ENCODE data around the gene HECTD4. TPM values are rescaled to one million over a fixed set of nuclear protein-coding genes. Genes with fewer than 3 reads are reported as not detected.

Gene HECTD4
- total and polyA plus RNA-seq, 9 of the 15 experiments (the other 6 are each of a cell fraction or from before 2014, with no cell fraction given), result 3.5 to 33.3 (median 13.5) TPM

DNA sequence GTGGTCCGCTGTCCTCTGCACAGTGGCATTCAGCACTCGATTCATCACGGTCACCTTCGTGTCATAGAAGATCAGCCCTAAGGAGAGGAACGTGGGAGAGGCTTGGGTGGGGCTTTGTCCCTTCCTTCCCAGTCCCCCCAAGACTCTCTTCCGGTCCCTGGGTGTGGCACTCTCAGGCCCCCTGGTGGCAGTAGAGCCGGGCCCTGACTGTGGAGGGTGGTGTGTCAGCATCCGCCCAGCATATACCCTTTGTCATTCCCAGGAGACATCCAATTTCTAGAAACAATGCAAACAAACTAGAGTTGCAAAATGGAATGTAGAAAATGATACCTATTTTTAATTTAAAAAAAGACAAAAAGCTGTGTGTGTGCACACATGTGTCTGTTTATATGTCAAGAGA, 211.9 kb downstream of the HECTD4 start:
- H3K4me1 ChIP-seq (replicated peaks in 1 of 2; ENCODE audit: control insufficient read depth in 2 of 2, insufficient read depth in 2 of 2, low read length in 2 of 2), result peaks cover 0 to 25% of the 10 kb centered on the region in 2 experiments; a peak in 2 of 5 replicates
- no peak overlapping the region for H3K9ac ChIP-seq (ENCODE audit: insufficient read depth in 1 of 2, low read depth in 2 of 2, low read length in 2 of 2)
- in situ Hi-C loops (cut with MboI) (no loop called here), intact Hi-C loops (cut with micrococcal nuclease) (loop anchor here (2.0 kb wide), 1 partner anchor 62 kb away; the partner anchor contains the start of gene NAA25)
- 46% methylated on average over 7 of the region's 8 CpGs for WGBS (ENCODE audit: insufficient coverage, low coverage, missing lambda C conversion rate)
- BruUV-seq (replicated peaks), result no TSS peak
- CTCF ChIA-PET (ENCODE audit: low intra/inter-chr PET ratio), result no interaction called here
- POLR2A ChIA-PET, result no interaction called here
- H3K27ac ChIP-seq (ENCODE audit: extremely low read depth, low read depth, low read length), result no peak overlapping the region
- DNase-seq (ENCODE audit: extremely low read depth in 1 of 4, low spot score in 3 of 4) (peak; percentile 72 to 84 (median 78)), FAIRE-seq (peak; percentile 51), ATAC-seq (peak; percentile 96)
- no peaks in the 10 kb centered on the region for H3K9me1 ChIP-seq (ENCODE audit: control insufficient read depth, insufficient read depth, low read length)
- H3K27me3 ChIP-seq (ENCODE audit: control insufficient read depth in 2 of 2, insufficient read depth in 2 of 2, low read length in 2 of 2), result no peaks in the 10 kb centered on the region
- H2AFZ ChIP-seq (ENCODE audit: low read depth, low read length), result no peak overlapping the region; the same call in 1 of the 2 replicates
- H3K79me2 ChIP-seq (ENCODE audit: control insufficient read depth, insufficient read depth, low read length), result no peaks in the 10 kb centered on the region
- H3K4me3 ChIP-seq, result no peak overlapping the region
- no peak overlapping the region for H3K4me2 ChIP-seq (ENCODE audit: insufficient read depth, low read length)
- H4K20me1 ChIP-seq (replicated peaks; ENCODE audit: control insufficient read depth, insufficient read depth, low read length), result no peaks in the 10 kb centered on the region
- peaks cover 29% of the 10 kb centered on the region for H3K36me3 ChIP-seq (ENCODE audit: control insufficient read depth, insufficient read depth, low read length)
- H3K9me3 ChIP-seq (replicated peaks; ENCODE audit: control insufficient read depth, insufficient read depth, low read depth, low read length), result no peaks in the 10 kb centered on the region
- TF ChIP-seq, protein P1, sequence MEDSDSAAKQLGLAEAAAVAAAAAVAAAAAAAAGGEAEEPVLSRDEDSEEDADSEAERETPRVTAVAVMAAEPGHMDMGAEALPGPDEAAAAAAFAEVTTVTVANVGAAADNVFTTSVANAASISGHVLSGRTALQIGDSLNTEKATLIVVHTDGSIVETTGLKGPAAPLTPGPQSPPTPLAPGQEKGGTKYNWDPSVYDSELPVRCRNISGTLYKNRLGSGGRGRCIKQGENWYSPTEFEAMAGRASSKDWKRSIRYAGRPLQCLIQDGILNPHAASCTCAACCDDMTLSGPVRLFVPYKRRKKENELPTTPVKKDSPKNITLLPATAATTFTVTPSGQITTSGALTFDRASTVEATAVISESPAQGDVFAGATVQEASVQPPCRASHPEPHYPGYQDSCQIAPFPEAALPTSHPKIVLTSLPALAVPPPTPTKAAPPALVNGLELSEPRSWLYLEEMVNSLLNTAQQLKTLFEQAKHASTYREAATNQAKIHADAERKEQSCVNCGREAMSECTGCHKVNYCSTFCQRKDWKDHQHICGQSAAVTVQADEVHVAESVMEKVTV (CRISPR knock-in tag; IDR thresholded peaks at IDR 0.05), result peak; percentile 10; the same call in 1 of the 2 replicates
- TF ChIP-seq NCOA2 (IDR thresholded peaks at IDR 0.05; ENCODE audit: partially characterized antibody in 2 of 2), result no peak
- no peak for TF ChIP-seq ATF7 (IDR thresholded peaks at IDR 0.05)
- peak; percentile 64 to 80 for TF ChIP-seq RAD21 (CRISPR knock-in tag; conservative IDR thresholded peaks at IDR 0.05 in 1 of 2, IDR thresholded peaks at IDR 0.05 in 1 of 2)
- no peak for TF ChIP-seq HDAC2 (IDR thresholded peaks at IDR 0.05)
- no peak for TF ChIP-seq ZNF184 (CRISPR knock-in tag; IDR thresholded peaks at IDR 0.05)
- TF ChIP-seq E2F3 (CRISPR knock-in tag; IDR thresholded peaks at IDR 0.05), result no peak
- TF ChIP-seq ZNF79 (CRISPR knock-in tag; IDR thresholded peaks at IDR 0.05; ENCODE audit: low read depth), result no peak
- no peak for TF ChIP-seq TFAM (CRISPR knock-in tag; conservative IDR thresholded peaks at IDR 0.05)
- TF ChIP-seq, protein P2, sequence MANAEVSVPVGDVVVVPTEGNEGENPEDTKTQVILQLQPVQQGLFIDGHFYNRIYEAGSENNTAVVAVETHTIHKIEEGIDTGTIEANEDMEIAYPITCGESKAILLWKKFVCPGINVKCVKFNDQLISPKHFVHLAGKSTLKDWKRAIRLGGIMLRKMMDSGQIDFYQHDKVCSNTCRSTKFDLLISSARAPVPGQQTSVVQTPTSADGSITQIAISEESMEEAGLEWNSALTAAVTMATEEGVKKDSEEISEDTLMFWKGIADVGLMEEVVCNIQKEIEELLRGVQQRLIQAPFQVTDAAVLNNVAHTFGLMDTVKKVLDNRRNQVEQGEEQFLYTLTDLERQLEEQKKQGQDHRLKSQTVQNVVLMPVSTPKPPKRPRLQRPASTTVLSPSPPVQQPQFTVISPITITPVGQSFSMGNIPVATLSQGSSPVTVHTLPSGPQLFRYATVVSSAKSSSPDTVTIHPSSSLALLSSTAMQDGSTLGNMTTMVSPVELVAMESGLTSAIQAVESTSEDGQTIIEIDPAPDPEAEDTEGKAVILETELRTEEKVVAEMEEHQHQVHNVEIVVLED (CRISPR knock-in tag; IDR thresholded peaks at IDR 0.05), result no peak
- no peak for TF ChIP-seq ZNF408 (CRISPR knock-in tag; IDR thresholded peaks at IDR 0.05; ENCODE audit: low read depth)
- no peak for TF ChIP-seq ETS2 (tag; IDR thresholded peaks at IDR 0.05; ENCODE audit: borderline replicate concordance, poor library complexity, severe bottlenecking)
- no peak for TF ChIP-seq YBX1 (IDR thresholded peaks at IDR 0.05)
- peak; percentile 61 for TF ChIP-seq ETV1 (tag; conservative IDR thresholded peaks at IDR 0.05; ENCODE audit: low read depth)
- no peak for TF ChIP-seq HMG20B (CRISPR knock-in tag; IDR thresholded peaks at IDR 0.05)
- TF ChIP-seq, protein P3, sequence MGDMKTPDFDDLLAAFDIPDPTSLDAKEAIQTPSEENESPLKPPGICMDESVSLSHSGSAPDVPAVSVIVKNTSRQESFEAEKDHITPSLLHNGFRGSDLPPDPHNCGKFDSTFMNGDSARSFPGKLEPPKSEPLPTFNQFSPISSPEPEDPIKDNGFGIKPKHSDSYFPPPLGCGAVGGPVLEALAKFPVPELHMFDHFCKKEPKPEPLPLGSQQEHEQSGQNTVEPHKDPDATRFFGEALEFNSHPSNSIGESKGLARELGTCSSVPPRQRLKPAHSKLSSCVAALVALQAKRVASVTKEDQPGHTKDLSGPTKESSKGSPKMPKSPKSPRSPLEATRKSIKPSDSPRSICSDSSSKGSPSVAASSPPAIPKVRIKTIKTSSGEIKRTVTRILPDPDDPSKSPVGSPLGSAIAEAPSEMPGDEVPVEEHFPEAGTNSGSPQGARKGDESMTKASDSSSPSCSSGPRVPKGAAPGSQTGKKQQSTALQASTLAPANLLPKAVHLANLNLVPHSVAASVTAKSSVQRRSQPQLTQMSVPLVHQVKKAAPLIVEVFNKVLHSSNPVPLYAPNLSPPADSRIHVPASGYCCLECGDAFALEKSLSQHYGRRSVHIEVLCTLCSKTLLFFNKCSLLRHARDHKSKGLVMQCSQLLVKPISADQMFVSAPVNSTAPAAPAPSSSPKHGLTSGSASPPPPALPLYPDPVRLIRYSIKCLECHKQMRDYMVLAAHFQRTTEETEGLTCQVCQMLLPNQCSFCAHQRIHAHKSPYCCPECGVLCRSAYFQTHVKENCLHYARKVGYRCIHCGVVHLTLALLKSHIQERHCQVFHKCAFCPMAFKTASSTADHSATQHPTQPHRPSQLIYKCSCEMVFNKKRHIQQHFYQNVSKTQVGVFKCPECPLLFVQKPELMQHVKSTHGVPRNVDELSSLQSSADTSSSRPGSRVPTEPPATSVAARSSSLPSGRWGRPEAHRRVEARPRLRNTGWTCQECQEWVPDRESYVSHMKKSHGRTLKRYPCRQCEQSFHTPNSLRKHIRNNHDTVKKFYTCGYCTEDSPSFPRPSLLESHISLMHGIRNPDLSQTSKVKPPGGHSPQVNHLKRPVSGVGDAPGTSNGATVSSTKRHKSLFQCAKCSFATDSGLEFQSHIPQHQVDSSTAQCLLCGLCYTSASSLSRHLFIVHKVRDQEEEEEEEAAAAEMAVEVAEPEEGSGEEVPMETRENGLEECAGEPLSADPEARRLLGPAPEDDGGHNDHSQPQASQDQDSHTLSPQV (IDR thresholded peaks at IDR 0.05), result 0 out of 2 replicates have a peak, but pooled peaks have one; percentile 23

Measured in K562 (cell line).